Amniotic epithelial cell (primary cell): ENCODE measurements around the gene ARID1B.

Experiments used
- DNase-seq: peaks from one replicate; pipeline ENCODE4 v3.0.0-alpha.2; 2010; ENCODE audit warnings: low read depth

ARID1B gene

GRCh38 chr6:157054531-157054979 lies 277.4 kb downstream of the ARID1B start:
- no peak for DNase-seq

- DNase-seq, result no peak
Observed at GRCh38 chr6:157055863-157056262, 278.7 kb downstream of the ARID1B start.

- no peak for DNase-seq
Observed at GRCh38 chr6:157056275-157056674, 279.1 kb downstream of the ARID1B start.

DNA sequence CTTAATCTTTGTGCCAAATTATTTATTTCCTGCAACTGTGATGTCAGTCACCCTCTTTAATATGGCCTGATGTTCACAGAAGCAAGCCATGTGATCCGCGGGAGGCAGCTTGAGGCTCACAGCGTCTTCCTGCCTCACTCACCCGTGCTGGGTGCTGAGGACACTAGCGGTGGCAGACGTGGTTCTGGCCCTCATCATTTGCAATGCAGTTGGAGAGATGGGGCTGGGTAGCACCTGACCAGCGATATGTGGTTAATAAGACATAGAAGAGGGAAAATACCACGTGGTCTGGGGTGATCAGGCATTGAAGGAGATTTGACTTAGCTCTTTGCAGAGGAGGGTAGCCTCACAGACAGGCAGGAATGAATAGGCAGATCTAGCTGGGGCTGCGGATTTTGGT lies 281.4 kb downstream of the ARID1B start:
- DNase-seq, result no peak

GRCh38 chr6:157059781-157060180 lies 282.6 kb downstream of the ARID1B start:
- DNase-seq, result no peak

- peak; percentile 19 for DNase-seq
Observed at GRCh38 chr6:157060440-157060952, 283.3 kb downstream of the ARID1B start.

- no peak for DNase-seq
Observed at GRCh38 chr6:157061770-157062594, 284.8 kb downstream of the ARID1B start.

DNA sequence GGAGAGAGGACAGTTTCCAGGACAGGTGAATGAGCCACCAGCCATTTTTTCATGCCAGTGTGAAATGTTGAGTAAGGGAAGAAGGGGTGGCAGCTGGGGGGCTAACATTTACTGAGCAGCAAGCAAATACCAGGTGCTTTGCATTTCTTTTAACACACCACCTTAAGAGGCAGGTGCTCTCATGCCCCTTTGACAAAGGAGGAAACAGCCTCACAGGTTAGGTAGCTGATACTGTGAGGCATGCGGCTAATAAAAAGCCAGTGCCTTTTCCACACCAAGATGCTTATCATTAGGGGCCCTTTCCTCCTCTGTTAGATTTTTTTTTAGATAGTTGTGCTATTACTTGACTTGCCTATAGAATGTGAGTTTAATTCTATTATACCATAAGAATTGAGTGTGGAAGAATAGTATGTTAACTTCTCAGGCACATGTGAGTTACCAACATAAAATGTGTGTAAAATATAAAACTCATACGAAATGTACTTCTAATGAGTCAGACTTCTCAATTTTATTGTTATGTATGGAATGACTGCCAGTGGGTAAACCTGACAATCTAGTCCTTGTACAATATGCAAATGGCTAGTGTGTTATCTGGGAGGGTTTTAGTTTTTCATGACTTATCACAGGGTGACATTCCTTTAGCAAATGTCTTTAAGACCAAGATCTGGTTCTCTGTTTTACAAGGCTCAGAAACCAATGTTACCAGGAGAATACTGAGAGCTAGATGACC lies 286.2 kb downstream of the ARID1B start:
- no peak for DNase-seq

- DNase-seq, result no peak
Observed at GRCh38 chr6:157063923-157064322, 286.7 kb downstream of the ARID1B start.

GRCh38 chr6:157064502-157064901 lies 287.3 kb downstream of the ARID1B start:
- no peak for DNase-seq

GRCh38 chr6:157065366-157065765 lies 288.2 kb downstream of the ARID1B start:
- no peak for DNase-seq

DNA sequence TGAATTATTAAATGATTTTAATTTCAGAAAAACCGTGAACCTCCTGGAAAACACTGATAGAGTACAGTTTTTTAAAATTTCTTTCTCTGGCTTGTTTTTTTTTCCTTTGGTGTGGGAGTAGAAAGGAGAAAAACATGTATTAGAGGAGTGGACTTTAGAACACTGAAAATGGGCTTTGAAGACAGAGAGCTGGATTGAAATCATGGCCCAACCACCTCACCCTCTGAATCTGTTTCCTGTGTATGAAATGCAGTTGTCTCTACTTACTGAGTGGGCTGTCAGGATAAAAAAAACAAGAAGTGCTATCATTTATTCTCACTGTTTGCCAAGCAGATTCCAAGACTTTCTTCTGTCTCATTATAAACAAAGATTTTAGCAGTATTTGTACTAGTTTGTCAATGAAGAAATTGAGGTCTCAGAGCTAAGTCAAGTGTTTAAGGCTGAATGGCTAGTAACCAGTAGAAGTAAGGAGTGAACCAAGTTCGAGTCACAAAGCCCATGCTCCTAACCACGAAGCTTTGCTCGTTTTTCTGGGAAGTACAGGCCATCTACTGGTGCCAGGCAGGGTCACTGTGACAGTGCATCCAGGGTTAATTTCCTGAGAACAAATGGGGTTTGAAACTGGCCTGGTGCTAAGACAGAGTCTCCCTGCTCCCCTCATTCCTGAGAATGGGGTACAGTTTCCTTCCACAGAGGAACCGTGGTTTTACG lies 289.8 kb downstream of the ARID1B start:
- no peak for DNase-seq

GRCh38 chr6:157067507-157067906 lies 290.3 kb downstream of the ARID1B start:
- DNase-seq, result no peak

- peak; percentile 45 for DNase-seq
Observed at GRCh38 chr6:157068691-157069324, 291.6 kb downstream of the ARID1B start.

DNA sequence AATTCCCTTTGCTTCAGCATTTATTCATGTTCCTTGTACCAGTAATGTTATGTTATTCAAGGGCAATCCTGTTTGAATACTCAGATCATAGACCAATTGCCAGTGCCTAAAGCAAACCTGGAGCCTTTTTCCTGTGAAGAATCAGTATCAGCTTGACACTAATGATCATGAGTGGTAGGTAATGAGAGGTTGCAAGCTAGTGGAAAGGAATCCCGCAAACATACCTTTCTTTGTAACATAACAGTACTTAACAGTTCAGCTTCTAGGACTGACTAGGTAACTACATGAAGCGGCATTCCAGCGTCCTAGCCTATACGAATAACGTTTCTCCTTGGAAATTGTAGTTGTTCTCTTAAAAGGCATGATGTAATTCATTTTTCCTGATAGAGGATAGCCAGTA lies 292.4 kb downstream of the ARID1B start:
- DNase-seq, result no peak

- peak; percentile 20 for DNase-seq
Observed at GRCh38 chr6:157070403-157071107, 293.4 kb downstream of the ARID1B start.

DNA sequence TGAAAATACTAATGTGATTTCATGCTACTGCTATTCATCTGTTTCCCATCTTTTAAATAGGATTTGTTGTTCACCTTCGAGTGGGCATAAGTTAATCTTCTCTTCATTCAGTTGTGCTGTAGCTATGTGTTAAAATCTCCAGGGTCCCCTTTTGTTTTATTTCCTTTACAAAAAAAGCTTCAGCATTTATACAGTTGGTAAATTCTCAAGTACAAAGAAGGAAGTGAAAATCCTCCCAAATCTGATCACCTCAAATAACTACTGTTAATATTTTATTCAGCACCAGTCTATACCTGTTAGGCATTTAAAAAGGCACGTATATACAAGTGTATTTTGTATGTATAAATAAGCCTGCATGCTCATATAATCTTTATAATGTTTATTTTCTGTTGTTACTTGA lies 294.9 kb downstream of the ARID1B start:
- no peak for DNase-seq

GRCh38 chr6:157073596-157073995 lies 296.4 kb downstream of the ARID1B start:
- DNase-seq, result peak; percentile 43

GRCh38 chr6:157074969-157075368 lies 297.8 kb downstream of the ARID1B start:
- DNase-seq, result no peak

DNA sequence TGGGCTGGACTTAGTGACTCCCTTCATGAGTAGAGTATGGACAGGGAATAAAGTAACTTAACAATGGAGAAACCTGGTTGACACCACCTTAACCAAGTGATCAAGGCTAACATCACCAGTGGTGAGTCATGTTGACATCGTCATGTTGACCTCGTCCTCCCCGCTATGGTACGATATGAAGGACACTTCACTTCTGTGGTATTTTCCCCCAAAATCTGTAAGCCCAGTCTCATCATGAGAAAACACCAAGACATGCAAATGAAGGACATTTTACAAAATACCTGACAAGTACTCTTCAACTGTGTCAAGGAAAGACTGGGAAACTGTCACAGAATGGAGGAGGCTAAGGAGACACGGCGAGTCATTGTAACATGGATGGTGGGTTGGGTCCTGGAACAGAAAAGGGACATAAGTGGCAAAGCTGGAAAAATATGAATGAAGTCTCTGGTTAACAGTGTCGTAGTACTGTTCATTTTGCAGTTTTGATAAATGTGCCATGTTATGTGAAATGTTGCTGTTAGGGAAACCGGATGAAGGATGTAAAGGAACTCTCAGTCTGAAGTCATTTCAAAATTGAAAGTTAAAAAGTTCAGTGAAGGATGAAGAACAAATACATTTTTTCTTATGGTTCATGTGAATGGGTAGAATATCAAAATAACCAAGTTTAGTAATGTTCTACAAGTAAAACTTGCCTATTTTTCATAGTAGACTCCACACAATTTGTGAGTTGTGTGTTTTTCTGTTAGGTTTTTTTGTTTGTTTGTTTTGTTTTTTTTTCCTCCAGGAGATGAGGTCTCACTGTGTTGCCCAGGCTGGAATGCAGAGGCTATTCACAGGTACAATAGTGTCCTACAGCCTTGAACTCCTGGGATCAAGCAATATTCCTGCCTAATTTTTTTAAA lies 298.6 kb downstream of the ARID1B start:
- DNase-seq, result peak; percentile 38
